Caki2 (cell line): Measurements from ENCODE around the gene CACNA1G. TPM values are rescaled to one million over a fixed set of nuclear protein-coding genes. Genes with fewer than 3 reads are reported as not detected.

Experiments
- DNase-seq: peaks from one replicate; pipeline ENCODE4 v3.0.0-alpha.2; 2015; ENCODE audit warnings: low read depth
- in situ Hi-C: cut with HindIII; loops from 2 replicates; pipeline ENCODE4 v1.10.0; 2016; ENCODE audit warnings: low sequenced_read_pairs, low pct_unique_long_range_greater_than_20kb, mixed read lengths
- total RNA-seq: library from RNA; depleted of rRNA; stranded (reverse); fragments of >200 nt; shearing (Covaris generic); gene quantifications from 2 replicates; pipeline ENCODE4 v1.2.3, GENCODE V29; 2014; ENCODE audit warnings: low replicate concordance

CACNA1G gene
- total RNA-seq, 1 experiment from 2014 or later: 3.3 TPM

DNA sequence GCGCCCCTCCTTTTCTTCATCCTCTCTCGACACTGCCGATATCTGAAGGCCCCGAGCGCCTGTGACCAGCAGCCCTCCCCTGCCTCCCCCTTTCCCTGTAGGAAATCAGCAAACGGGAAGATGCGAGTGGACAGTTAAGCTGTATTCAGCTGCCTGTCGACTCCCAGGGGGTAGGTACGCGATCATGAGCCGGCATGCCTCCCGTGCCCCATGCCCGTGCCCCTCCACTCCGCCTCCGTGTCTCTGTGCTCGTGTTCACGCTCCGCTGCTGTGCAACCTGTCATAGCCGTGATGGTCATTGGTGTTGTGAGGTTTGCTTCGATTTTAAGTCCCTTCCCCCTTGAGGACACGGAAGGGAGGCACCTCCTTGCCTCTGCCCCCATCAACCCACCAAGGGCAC lies 34.4 kb downstream of the CACNA1G start:
- DNase-seq: no peak
- in situ Hi-C loops: no loop called here

DNA sequence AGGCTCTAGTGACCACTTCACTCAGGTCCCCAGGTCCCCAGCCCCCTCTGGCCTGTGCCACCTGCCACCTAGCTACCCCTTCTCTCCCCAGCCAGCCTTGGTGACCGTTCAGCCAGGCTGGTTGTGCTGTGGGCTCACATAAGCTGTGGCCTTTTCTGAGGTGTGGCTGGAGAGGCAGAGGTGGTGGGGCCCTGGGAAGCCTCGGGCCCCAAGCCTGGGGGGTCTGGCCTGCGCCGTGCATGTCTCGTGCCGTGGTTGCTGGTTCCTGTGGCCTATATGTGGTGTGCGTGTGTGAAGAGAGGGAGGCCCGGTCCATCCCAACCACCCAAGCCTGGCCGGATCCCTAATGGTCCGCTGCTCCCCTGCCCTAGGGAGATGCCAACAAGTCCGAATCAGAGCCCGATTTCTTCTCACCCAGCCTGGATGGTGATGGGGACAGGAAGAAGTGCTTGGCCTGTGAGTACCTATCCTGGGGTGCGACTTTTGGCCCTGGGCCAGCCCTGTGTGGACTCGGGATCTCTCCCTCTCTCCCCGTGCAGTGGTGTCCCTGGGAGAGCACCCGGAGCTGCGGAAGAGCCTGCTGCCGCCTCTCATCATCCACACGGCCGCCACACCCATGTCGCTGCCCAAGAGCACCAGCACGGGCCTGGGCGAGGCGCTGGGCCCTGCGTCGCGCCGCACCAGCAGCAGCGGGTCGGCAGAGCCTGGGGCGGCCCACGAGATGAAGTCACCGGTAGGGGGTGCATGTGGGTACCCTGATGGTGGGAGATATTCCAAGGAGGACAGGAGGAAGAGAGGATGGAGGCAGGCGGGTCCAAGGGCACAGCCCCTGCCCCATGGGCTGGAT lies 35.9 kb downstream of the CACNA1G start:
- in situ Hi-C loops: no loop called here
- DNase-seq: no peak

DNA sequence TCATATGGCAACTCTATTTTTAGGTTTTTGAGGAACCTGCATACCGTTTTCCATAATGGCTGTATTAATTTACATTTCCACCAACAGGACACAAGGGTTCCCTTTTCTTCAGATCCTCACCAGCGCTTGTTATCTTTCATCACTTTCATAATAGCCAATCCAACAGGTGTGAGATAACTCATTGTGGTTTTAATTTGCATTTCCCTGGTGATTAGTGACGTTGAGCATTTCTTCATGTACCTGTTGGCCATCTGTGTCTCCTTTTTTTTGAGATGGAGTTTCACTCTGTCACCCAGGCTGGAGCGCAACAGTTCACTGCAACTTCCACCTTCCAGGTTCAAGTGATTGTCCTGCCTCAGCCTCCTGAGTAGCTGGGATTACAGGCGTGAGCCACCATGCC lies 38.0 kb downstream of the CACNA1G start:
- no peak for DNase-seq
- in situ Hi-C loops: no loop called here

DNA sequence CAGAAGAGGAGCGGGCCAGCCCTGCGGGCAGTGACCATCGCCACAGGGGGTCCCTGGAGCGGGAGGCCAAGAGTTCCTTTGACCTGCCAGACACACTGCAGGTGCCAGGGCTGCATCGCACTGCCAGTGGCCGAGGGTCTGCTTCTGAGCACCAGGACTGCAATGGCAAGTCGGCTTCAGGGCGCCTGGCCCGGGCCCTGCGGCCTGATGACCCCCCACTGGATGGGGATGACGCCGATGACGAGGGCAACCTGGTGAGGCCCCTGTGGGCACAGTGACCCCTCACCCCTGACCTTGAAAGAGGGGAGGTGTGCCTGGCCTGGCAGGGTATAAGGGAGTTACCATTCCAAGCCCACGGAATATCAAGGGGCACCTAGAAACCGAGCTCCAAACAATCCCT lies 39.1 kb downstream of the CACNA1G start:
- in situ Hi-C loops: no loop called here
- no peak for DNase-seq

DNA sequence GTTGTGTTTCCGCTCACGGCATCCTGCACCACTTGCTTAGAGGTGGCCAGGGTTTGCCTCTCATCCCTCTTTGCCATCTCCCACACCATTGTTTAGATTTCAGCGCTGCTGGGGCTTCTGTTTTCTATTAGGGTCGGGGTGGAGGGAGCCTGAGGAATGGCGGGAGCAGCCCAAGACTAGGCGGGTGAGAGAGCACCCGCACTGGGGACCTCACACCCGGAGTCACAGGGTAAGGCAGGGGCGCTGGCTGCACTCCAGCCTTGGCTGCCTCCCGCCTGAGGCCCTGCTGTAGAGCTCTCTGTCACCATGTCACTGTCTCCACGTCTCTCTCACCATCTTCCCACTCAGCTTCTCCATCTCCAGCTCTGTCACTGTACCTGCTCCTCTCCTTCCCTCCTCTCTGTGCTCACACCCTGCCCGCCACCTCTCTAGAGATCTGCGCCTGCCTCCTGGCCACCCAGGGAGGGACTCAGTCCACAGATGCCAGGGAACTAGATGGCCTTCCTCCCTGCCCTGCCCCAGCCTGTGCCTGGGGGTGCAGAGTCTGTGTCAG lies 41.4 kb downstream of the CACNA1G start:
- DNase-seq: no peak
- in situ Hi-C loops: no loop called here

DNA sequence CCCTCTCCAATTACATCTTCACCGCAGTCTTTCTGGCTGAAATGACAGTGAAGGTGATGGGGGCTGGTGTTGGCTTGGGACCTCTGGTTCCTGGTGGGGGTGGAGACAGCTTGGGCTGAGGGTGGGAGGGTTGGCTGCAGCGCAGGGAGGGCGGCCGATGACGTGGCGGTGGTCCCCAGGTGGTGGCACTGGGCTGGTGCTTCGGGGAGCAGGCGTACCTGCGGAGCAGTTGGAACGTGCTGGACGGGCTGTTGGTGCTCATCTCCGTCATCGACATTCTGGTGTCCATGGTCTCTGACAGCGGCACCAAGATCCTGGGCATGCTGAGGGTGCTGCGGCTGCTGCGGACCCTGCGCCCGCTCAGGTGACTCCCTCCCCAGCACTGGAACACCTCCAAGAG lies 42.3 kb downstream of the CACNA1G start:
- in situ Hi-C loops: no loop called here
- DNase-seq: no peak

DNA sequence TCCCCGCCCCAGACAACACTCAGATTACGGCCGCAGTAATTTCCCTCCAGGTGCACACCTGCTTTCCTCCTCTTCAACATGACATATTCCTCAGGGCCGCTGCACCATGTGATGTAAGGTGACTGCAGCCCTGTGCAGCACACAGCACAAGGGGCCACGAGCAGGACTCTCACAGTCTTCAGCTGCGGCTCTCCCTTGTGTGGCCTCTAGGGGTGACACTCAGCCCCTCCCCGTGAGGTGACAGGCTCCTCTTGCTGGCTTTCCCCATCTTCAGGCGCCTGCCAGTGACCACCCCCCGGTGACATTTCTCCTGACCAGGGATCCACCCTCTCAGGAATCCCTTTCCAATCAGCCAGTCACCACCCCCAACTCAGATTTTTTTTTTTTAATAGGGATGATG lies 42.8 kb downstream of the CACNA1G start:
- no peak for DNase-seq
- in situ Hi-C loops: no loop called here

DNA sequence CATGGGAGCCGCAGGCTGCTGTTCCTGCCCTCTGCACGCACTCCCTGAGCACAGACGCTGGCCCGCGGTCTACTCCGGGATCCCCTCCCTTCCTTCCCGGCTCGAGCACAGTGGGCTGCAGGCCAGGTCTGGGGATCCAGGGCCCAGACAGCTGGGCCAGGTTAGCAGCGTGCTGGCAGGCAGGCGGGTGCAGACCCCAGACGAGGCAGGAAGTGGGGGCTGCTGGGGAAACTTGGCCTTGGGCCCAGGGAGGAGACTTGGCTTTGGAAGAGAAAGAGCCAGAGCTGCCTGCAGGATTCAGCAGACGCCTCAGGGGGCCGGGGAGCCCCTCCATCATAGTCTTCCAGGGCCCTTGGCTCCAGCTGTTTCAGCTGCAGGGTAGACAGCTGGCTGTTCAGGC lies 44.0 kb downstream of the CACNA1G start:
- DNase-seq: no peak
- in situ Hi-C loops: no loop called here

DNA sequence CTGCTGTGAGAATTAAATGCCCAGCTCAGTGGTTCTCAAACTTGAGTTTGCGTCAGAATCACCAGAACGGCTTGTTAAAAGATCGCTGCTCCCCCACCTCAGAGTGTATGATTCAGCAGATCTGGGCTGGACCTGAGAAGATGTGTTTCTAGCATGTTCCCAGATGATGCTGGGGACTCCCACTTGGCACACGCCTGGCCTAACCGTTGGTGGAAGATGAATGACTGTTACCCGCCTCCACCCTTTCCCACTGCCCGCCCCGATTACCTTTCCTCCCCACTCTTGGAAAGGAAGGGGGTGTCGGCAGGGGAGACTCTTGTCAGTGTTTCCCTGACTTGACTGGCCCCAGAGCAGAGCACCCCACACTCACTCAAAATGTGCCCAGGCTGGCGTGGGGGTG lies 44.9 kb downstream of the CACNA1G start:
- in situ Hi-C loops: no loop called here
- no peak for DNase-seq

DNA sequence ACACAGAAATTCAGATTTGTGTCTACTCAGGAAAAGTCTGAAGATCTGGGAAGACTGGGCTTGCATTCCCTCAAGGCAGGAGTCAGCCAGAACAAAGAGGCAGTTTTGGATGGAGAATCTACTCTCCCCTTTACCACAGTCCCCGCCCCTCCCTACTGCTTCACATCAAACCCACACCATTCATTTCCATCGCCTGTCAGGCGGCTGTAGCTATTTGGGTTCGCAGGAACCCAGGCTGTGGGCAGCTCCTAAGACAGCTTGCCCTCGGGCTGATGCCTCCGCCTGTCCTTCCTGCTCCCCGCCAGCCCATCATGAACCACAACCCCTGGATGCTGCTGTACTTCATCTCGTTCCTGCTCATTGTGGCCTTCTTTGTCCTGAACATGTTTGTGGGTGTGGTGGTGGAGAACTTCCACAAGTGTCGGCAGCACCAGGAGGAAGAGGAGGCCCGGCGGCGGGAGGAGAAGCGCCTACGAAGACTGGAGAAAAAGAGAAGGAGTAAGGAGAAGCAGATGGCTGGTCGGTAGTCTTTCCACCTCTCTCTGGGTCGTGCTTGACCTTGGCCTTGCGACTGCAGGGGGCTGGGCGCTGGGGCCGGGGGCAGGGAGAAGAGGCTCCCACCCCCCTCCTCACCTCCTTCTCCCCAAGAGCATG lies 47.1 kb downstream of the CACNA1G start:
- DNase-seq: no peak
- in situ Hi-C loops: no loop called here

DNA sequence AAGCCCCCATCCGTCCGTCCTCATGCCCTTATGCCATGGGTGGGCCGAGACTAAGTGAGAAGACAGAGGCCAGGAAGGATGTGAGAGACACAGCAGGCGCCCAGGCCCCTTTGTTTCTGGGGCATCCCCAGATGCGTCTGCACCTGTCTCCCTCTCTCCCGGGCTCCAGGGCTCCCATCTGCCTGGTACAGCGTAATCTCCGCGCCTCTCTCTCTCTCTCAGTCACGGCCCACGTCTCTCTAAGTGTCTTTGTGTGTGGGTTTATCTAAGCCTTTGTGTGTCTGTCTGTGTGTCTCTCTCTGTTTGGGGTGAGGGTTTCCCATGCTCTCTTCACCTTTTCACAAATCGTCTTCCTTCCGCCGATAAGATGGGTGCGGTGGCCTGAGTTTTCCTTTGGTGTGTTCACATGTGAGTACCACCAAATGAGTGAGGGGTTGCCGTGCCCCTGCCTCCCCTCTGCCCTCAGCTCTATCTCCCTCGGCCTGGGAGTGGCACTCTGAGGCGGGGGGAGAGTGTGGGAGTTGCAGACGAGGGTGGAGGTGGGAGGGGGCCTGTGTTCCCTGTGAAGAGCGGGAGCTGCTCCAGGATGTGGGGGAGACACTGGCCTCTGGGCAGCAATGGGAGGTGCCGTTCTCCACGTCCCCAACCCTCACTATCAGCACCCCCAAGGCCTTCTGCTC lies 48.3 kb downstream of the CACNA1G start:
- in situ Hi-C loops: no loop called here

DNA sequence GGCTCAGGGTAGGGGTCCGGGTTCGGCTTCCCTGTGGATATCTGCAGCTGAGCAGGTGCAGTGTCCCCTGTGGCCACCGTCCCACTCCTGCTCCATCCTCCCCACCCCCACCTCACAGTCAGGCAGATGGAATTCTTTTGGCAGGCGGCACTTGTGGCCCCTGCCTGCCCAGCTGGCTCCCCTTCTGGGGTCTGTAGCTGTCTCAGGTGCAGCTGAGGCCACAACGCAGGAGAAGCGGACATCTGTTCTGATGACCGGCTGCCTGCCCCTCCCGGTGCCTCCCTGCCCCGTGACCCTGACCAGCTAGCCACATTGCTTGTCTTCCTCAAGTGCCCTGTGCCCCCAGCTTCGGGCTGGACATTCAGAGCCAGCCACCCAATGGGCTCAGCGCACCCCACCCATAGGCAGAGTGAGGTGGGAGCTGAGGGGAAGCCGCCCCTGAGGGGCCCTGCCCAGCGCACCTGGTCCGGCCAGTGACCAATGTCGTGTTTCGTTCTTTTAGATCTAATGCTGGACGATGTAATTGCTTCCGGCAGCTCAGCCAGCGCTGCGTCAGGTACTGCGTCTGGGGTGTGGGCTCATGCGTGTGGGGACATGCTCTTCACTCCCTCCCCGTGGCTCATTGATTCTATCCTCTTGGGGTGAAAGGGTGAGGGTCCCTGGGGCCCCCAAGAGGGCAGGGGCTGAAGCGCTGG lies 49.0 kb downstream of the CACNA1G start:
- in situ Hi-C loops: no loop called here

More for the DNA sequence above, 48.3 kb downstream of the CACNA1G start:
- DNase-seq: no peak

DNA sequence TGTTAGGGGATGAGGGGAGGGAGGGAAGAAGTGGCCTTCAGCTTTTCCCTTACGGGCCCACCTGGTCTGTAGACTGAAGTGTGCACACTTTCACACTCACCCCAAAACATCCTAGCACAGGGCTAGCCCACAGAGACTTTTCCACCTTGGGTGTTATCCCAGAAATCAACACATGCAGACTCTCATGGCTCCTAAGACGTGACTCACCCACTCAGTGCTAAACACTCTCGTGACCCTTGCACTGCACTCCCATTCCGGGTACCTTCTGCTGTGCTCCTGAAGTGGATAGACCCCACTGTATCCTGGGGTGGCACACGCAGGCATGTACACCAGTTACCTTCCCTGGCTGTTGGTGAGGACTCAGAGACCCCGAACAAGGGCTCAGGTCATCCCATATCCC lies 51.1 kb downstream of the CACNA1G start:
- DNase-seq: no peak
- in situ Hi-C loops: no loop called here

More for the DNA sequence above, 49.0 kb downstream of the CACNA1G start:
- DNase-seq: no peak

DNA sequence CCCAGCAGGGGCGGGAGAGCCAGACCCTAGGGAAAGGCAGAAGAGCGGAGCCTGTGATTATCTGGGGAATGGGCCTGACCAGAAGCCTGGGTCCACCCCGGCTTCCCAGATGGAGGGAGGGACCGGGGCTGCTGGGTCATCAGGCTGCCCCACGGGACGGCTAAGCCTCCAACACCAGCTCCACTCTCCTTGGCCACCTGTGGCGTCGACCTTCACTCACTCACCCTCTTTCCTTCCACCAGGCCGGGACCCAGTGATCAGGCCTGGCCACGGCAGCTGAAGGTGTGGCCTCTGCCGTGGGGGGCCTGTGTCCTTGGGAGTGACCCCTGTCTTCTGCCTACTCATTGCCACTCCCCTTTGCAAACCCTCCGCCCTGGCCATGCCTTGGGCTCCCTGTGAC lies 51.8 kb downstream of the CACNA1G start:
- DNase-seq: no peak
- in situ Hi-C loops: no loop called here

DNA sequence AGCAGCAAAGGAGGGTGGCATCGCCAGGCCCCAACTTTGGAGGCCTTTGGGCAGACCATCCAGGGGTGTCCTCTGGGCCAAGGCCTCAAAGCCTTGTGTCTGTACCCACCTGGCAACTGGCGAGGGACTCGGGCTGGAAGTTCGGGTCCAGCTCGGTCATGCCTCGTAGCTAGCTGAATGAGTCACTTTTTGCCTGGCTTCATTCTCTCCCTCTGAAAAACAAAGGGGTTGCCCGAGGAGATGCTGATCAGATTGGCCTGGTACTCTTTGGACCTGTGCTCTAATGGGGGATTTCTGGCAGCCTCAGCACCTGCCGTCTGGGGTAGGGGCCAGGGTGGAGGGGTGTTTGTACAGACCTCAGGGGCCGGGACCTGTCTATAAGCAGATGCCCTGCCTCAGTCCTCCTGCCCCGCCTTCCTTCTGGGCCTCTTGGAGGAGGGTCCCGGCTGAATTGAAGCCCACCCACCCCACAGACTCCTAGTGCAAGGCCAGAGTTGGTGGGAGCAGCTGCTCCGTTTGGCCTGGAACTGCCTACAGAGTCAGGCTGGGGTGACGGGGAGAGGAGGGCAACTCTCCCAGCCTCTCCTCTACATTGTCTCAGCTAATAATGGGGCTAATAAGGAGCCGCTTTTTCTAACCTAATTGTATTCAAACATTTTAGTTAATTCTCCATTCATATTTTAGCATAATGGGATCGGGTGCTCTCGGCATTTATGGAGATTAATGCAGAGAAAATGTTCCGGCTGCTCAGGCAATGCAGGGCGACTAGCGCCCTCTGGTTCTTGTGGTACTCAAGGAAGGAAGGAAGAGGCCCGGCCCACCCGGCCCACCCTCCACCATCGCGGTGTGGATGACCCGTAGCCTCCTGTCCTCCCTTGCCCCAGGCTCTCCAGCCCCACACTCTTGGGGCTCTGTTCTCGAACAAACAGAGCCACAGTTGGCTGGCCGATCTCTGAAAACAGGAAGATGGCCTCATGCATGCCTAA lies 52.8 kb downstream of the CACNA1G start:
- DNase-seq: peak; percentile 39
- in situ Hi-C loops: no loop called here

DNA sequence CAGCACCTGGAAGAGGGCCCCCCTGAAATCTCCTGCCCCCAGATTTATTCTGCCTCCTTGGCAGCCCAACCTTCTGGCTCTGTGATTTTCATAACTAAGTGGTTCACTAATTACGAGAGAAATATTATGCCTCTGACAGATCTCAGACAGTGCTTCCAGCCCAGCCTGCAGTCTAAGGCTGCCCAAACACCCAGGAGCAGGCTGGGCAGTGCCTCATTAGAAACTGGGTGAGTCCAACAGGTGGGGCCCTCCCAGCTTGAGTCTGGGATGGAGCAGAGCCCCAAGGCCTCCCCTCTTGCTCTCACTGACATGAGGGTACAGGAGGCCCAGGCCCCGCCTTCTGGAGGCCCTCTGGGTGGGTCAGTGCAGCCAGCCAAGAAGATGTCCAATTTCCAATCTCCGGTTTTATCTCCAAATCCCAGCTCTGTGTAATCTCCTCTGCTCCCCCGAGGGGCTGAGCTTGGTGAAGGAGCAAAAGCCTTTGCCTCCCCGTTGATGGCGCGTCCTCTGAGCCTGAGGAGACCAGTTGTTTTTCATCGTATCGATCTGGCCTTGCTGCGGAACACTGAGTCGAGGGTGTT lies 54.0 kb downstream of the CACNA1G start:
- in situ Hi-C loops: no loop called here
- no peak for DNase-seq

DNA sequence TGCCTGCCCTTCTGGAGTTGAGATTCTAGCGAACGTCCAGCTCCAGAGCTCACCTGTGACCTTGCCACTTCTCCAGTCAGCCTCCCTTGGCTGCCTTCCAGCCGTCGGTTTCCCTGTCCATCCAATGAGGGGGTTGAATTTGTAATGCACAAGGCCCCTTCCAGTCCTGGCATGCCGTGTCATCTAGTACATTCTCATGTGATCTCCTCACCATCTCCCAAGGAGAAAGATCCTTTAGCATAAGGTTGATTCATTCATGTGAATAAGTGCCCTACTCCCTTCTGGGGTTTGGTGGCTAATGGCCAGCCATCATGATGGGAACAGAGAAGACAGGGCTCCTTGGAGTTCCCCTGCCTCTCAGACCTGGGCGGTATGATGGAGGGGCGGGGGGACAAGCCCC lies 55.3 kb downstream of the CACNA1G start:
- in situ Hi-C loops: no loop called here
- no peak for DNase-seq
